Muscle layer of duodenum (tissue), 2 donors: ENCODE results near the gene GLT8D1.

Experiments used
- H3K27ac ChIP-seq: one replicate; pipeline ENCODE4 v1.7.0; 2013; ENCODE audit warnings: mild to moderate bottlenecking, low read length
- H3K27me3 ChIP-seq: one replicate; pipeline ENCODE4 v1.7.0; 2013; ENCODE audit warnings: low read depth, mild to moderate bottlenecking, control low read depth, low read length
- H3K36me3 ChIP-seq, 2 donors: one replicate each; pipeline ENCODE4 v1.7.0; 2013; ENCODE audit warnings: low read length in 2 of 2, control low read depth in 1 of 2, mild to moderate bottlenecking in 1 of 2; ENCODE audit not compliant: insufficient read depth in 2 of 2, control insufficient read depth in 1 of 2
- H3K4me1 ChIP-seq, 2 donors: one replicate each; pipeline ENCODE4 v1.7.0; 2013; ENCODE audit warnings: low read length in 2 of 2, mild to moderate bottlenecking in 2 of 2, control low read depth in 1 of 2, moderate library complexity in 1 of 2; ENCODE audit not compliant: insufficient read depth in 2 of 2, control insufficient read depth in 1 of 2
- H3K4me3 ChIP-seq, 2 donors: one replicate each; pipeline ENCODE4 v1.7.0; 2013; ENCODE audit warnings: low read length in 2 of 2, low read depth in 1 of 2, mild to moderate bottlenecking in 1 of 2
- H3K9me3 ChIP-seq, 2 donors: one replicate each; pipeline ENCODE4 v1.7.0; 2013; ENCODE audit warnings: low read length in 2 of 2, control low read depth in 1 of 2, mild to moderate bottlenecking in 1 of 2; ENCODE audit not compliant: control insufficient read depth in 1 of 2
- donor health status: healthy.

The GLT8D1 gene

GRCh38 chr3:52645549-52645948 is 60.0 kb downstream of the GLT8D1 start:
- Histone ChIP-seq H3K27me3 (no peaks in the 10 kb centered on the region), H3K27ac (no peak overlapping the region), H3K4me1 (no peaks in the 10 kb centered on the region), H3K4me3 (no peak overlapping the region), H3K9me3 (no peaks in the 10 kb centered on the region), H3K36me3 (peaks cover 38 to 68% of the 10 kb centered on the region in 2 donors)
